ENCODE data around the gene OR11H7. TPM values are rescaled to one million over a fixed set of nuclear protein-coding genes. Genes with fewer than 3 reads are reported as not detected.
"Not testable (repeated sequence)": the region's sequence is repeated elsewhere in the genome, so short reads cannot be mapped to it uniquely, and the experiment has no call there.

The OR11H7 gene
- total and polyA plus RNA-seq, 10 donors, result not detected

- H3K36me3 ChIP-seq, result no peaks in the 10 kb centered on the region
- intact Hi-C loops (cut with DNase I; ENCODE audit: low total_unique reads), result no loop called here
- H3K4me1 ChIP-seq, result no peaks in the 10 kb centered on the region
- TF ChIP-seq POLR2AphosphoS5 (IDR thresholded peaks at IDR 0.05) (no peak), POLR2A (IDR thresholded peaks at IDR 0.05) (no peak), CTCF (IDR thresholded peaks at IDR 0.05 in 8 of 11, conservative IDR thresholded peaks at IDR 0.05 in 3 of 11) (no peak)
- H3K4me3 ChIP-seq, result no peak overlapping the region
- WGBS, 5 donors, result 65 to 98% (median 90%) methylated on average over 2 of the region's 2 CpGs
- H3K27me3 ChIP-seq (replicated peaks in 1 of 7), result no peaks in the 10 kb centered on the region
- no peak for DNase-seq
- H3K9me3 ChIP-seq, result peaks cover 0 to 5% (median 0%) of the 10 kb centered on the region in 8 donors
- H3K27ac ChIP-seq, result no peak overlapping the region
Observed at GRCh38 chr14:20209595-20209994, 19.2 kb upstream of the OR11H7 start.

GRCh38 chr14:20212406-20212805, 16.4 kb upstream of the OR11H7 start:
- WGBS, 5 donors, result 85 to 94% (median 91%) methylated on average over 5 to 24 of the region's 28 CpGs; no CpG with 5 or more reads in 1 of the 5 donors
- DNase-seq; intact Hi-C loops (cut with DNase I; ENCODE audit: low total_unique reads); H3K4me1 ChIP-seq; H3K36me3 ChIP-seq; H3K27ac ChIP-seq; H3K27me3 ChIP-seq (replicated peaks in 1 of 7); H3K4me3 ChIP-seq: not testable (repeated sequence)
- peaks cover 0 to 11% (median 0%) of the 10 kb centered on the region in 8 donors for H3K9me3 ChIP-seq

GRCh38 chr14:20215196-20215595, 13.6 kb upstream of the OR11H7 start:
- no peak for TF ChIP-seq POLR2AphosphoS5 (IDR thresholded peaks at IDR 0.05)
- no peak for TF ChIP-seq CTCF (IDR thresholded peaks at IDR 0.05 in 8 of 11, conservative IDR thresholded peaks at IDR 0.05 in 3 of 11)
- TF ChIP-seq POLR2A (IDR thresholded peaks at IDR 0.05), result no peak

GRCh38 chr14:20219033-20219432, 9.7 kb upstream of the OR11H7 start:
- no peak for DNase-seq
- WGBS, 5 donors, result 40 to 49% (median 42%) methylated on average over 4 of the region's 4 CpGs
- H3K27ac ChIP-seq, result no peak overlapping the region
- no peak overlapping the region for H3K4me3 ChIP-seq
- peaks cover 0 to 11% (median 0%) of the 10 kb centered on the region in 8 donors for H3K9me3 ChIP-seq
- H3K36me3 ChIP-seq, result no peaks in the 10 kb centered on the region
- TF ChIP-seq CTCF (IDR thresholded peaks at IDR 0.05 in 8 of 11, conservative IDR thresholded peaks at IDR 0.05 in 3 of 11) (no peak), POLR2A (IDR thresholded peaks at IDR 0.05) (no peak), POLR2AphosphoS5 (IDR thresholded peaks at IDR 0.05) (no peak)
- H3K27me3 ChIP-seq (replicated peaks in 1 of 7), result no peaks in the 10 kb centered on the region
- intact Hi-C loops (cut with DNase I; ENCODE audit: low total_unique reads), result no loop called here
- no peaks in the 10 kb centered on the region for H3K4me1 ChIP-seq

More at GRCh38 chr14:20215196-20215595, 13.6 kb upstream of the OR11H7 start:
- H3K36me3 ChIP-seq, result no peaks in the 10 kb centered on the region
- H3K4me1 ChIP-seq, result no peaks in the 10 kb centered on the region
- intact Hi-C loops (cut with DNase I; ENCODE audit: low total_unique reads), result no loop called here
- no peak for DNase-seq
- 66 to 88% (median 83%) methylated on average over 2 of the region's 2 CpGs for WGBS, 5 donors
- H3K27me3 ChIP-seq (replicated peaks in 1 of 7), result no peaks in the 10 kb centered on the region
- H3K4me3 ChIP-seq, result no peak overlapping the region
- no peak overlapping the region for H3K27ac ChIP-seq
- peaks cover 0 to 11% (median 0%) of the 10 kb centered on the region in 8 donors for H3K9me3 ChIP-seq

GRCh38 chr14:20223410-20223809, 5.4 kb upstream of the OR11H7 start, which contains the start of gene OR11H6:
OR11H6 (plus strand) TSS chr14:20223710; CDS start chr14:20223710, 0 bp downstream.
- Histone ChIP-seq H3K4me3 (no peak within 1 kb of the TSS), H3K36me3 (no peaks in the 10 kb centered on the region), H3K27me3 (replicated peaks in 1 of 7) (no peaks in the 10 kb centered on the region), H3K4me1 (no peaks in the 10 kb centered on the region), H3K9me3 (no peaks in the 10 kb centered on the region), H3K27ac (no peak within 1 kb of the TSS)
- TF ChIP-seq POLR2AphosphoS5 (IDR thresholded peaks at IDR 0.05) (no peak), CTCF (IDR thresholded peaks at IDR 0.05 in 8 of 11, conservative IDR thresholded peaks at IDR 0.05 in 3 of 11) (no peak), POLR2A (IDR thresholded peaks at IDR 0.05) (no peak)
- intact Hi-C loops (cut with DNase I; ENCODE audit: low total_unique reads), result no loop called here
- no peak for DNase-seq
- WGBS, 5 donors, result 26 to 54% (median 38%) methylated on average over 2 of the region's 2 CpGs

GRCh38 chr14:20235415-20235814, 6.6 kb downstream of the OR11H7 start:
- intact Hi-C loops (cut with DNase I; ENCODE audit: low total_unique reads); H3K27ac ChIP-seq; H3K4me3 ChIP-seq; DNase-seq; H3K4me1 ChIP-seq; H3K27me3 ChIP-seq (replicated peaks in 1 of 7); H3K36me3 ChIP-seq: not testable (repeated sequence)
- 78 to 87% (median 85%) methylated on average over 3 to 4 of the region's 4 CpGs; no CpG with 5 or more reads in 1 of the 5 donors for WGBS, 5 donors
- H3K9me3 ChIP-seq, result peaks cover 0 to 16% (median 2%) of the 10 kb centered on the region in 8 donors

Measured in spleen (tissue), 11 donors.